Smooth muscle cell (in vitro differentiated cells): ENCODE measurements around the gene DAPK1. TPM values are rescaled to one million over a fixed set of nuclear protein-coding genes. Genes with fewer than 3 reads are reported as not detected.

Experiments used
- DNase-seq: peaks from one replicate; lab custom pipeline; 2025; ENCODE audit not compliant: unreplicated experiment; lab: John Stamatoyannopoulos, UW
- H2AFZ ChIP-seq: fragments of 200-600 bp; sonication (generic); 2 replicates; pipeline ENCODE4 v1.6.0; 2016; ENCODE audit warnings: antibody characterized with exemption, low read depth, mild to moderate bottlenecking
- H3F3A ChIP-seq: fragments of 200-600 bp; sonication (generic); 2 replicates; pipeline ENCODE4 v1.6.0; 2017; ENCODE audit warnings: antibody characterized with exemption, low read depth
- H3K27ac ChIP-seq: fragments of 200-600 bp; sonication (generic); 2 replicates; pipeline ENCODE4 v1.5.1; 2016; ENCODE audit warnings: low read depth, mild to moderate bottlenecking
- H3K27me3 ChIP-seq: fragments of 200-600 bp; sonication (generic); 2 replicates; pipeline ENCODE4 v1.6.1; 2016; ENCODE audit warnings: low read depth, mild to moderate bottlenecking
- H3K36me3 ChIP-seq: fragments of 200-600 bp; sonication (generic); 2 replicates; pipeline ENCODE4 v1.5.1; 2016; ENCODE audit warnings: low read depth
- H3K4me1 ChIP-seq: fragments of 200-600 bp; sonication (generic); 2 replicates; pipeline ENCODE4 v1.5.1; 2016; ENCODE audit warnings: low read depth
- H3K4me2 ChIP-seq: fragments of 200-600 bp; sonication (generic); 2 replicates; pipeline ENCODE4 v1.6.0; 2016; ENCODE audit warnings: mild to moderate bottlenecking
- H3K4me3 ChIP-seq: fragments of 200-600 bp; sonication (generic); 2 replicates; pipeline ENCODE4 v1.5.1; 2016; ENCODE audit warnings: mild to moderate bottlenecking
- H3K79me2 ChIP-seq: fragments of 200-600 bp; sonication (generic); 2 replicates; pipeline ENCODE4 v1.6.0; 2016; ENCODE audit warnings: low read depth, mild to moderate bottlenecking
- H3K9ac ChIP-seq: fragments of 200-600 bp; sonication (generic); 2 replicates; pipeline ENCODE4 v1.6.0; 2016; ENCODE audit warnings: low read depth
- H3K9me3 ChIP-seq: fragments of 200-600 bp; sonication (generic); replicated peaks from 2 replicates; pipeline ENCODE4 v1.5.1; 2016; ENCODE audit warnings: low read depth
- H4K20me1 ChIP-seq: fragments of 200-600 bp; sonication (generic); 2 replicates; pipeline ENCODE4 v1.6.0; 2016; ENCODE audit warnings: low read depth
- WGBS: methylation state at CpG from one replicate; pipeline ENCODE4 v1.1.7; 2016; ENCODE audit warnings: low lambda C conversion rate; 5-methylcytosine and 5-hydroxymethylcytosine counted together
- polyA plus RNA-seq: library from polyadenylated mRNA; unstranded; fragments of >200 nt; fragmentation: Nextera tagmentation; extraction: Ambion mirVana; gene quantifications from 2 replicates; pipeline ENCODE4 v1.2.1, GENCODE V29; 2016
- total RNA-seq: library from RNA; depleted of rRNA; stranded (reverse); fragments of >200 nt; gene quantifications from 2 replicates; pipeline ENCODE4 v1.2.3, GENCODE V29; 2014
- TF ChIP-seq, protein P1 (sequence below): fragments of 200-600 bp; sonication (generic); IDR thresholded peaks from 2 replicates; pipeline ENCODE4 v1.5.1; 2017; ENCODE audit warnings: borderline replicate concordance, mild to moderate bottlenecking, antibody characterized with exemption; ENCODE audit not compliant: insufficient read depth, poor library complexity, severe bottlenecking

DAPK1 gene
- total and polyA plus RNA-seq, 2 experiments from 2014 or later: 12.6 to 20.3 TPM

DNA sequence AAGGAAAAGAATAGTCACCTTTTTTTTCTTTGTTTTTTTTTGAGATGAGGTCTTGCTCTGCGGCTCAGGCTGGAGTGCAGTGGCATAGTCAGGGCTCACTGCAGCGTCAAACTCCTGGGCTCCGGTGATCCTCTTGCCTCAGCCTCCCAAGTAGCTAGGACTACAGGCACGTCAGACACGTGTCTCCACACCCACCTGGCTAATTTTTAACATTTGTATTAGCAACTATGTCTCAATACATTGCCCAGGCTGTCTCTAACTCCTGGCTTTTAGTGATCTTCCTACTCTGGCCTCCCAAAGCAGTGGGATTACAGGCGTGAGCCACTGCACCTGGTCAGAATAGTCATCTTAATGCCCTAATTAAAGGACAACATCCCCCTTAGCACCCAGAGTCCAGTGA lies 173.8 kb downstream of the DAPK1 start:
- Histone ChIP-seq H3K4me3 (no peak overlapping the region), H4K20me1 (no peaks in the 10 kb centered on the region), H3K79me2 (no peaks in the 10 kb centered on the region), H3K9ac (no peak overlapping the region), H3F3A (no peaks in the 10 kb centered on the region), H3K27me3 (no peaks in the 10 kb centered on the region), H3K4me1 (no peaks in the 10 kb centered on the region), H3K4me2 (no peak overlapping the region), H3K36me3 (no peaks in the 10 kb centered on the region), H2AFZ (no peak overlapping the region), H3K9me3 (no peaks in the 10 kb centered on the region), H3K27ac (no peak overlapping the region)
- no peak for DNase-seq
- 97% methylated on average over 6 of the region's 6 CpGs for WGBS
- TF ChIP-seq, protein P1, sequence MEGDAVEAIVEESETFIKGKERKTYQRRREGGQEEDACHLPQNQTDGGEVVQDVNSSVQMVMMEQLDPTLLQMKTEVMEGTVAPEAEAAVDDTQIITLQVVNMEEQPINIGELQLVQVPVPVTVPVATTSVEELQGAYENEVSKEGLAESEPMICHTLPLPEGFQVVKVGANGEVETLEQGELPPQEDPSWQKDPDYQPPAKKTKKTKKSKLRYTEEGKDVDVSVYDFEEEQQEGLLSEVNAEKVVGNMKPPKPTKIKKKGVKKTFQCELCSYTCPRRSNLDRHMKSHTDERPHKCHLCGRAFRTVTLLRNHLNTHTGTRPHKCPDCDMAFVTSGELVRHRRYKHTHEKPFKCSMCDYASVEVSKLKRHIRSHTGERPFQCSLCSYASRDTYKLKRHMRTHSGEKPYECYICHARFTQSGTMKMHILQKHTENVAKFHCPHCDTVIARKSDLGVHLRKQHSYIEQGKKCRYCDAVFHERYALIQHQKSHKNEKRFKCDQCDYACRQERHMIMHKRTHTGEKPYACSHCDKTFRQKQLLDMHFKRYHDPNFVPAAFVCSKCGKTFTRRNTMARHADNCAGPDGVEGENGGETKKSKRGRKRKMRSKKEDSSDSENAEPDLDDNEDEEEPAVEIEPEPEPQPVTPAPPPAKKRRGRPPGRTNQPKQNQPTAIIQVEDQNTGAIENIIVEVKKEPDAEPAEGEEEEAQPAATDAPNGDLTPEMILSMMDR: no peak

DNA sequence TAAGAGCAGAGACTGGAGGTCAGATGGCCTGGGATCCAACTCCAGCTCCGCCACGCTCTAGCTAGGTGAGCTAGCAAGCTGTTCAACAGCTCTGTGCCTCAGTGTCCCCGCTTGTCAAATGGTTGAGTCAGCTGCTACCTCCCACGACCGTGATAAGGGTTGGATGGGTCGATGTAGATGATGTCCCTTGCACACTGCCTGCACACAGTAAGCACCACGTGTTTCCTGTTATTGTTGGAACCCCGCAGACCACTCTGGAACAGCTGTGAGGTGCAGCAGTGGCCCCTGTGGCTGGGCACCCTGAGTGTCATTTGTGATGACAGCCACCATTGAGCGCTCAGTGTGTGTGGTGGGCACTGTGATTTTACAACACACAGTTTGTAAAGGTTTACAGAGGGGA lies 174.3 kb downstream of the DAPK1 start:
- Histone ChIP-seq H3K9me3 (no peaks in the 10 kb centered on the region), H3K79me2 (no peaks in the 10 kb centered on the region), H4K20me1 (no peaks in the 10 kb centered on the region), H3K36me3 (no peaks in the 10 kb centered on the region), H3K27ac (no peak overlapping the region), H2AFZ (no peak overlapping the region), H3K4me2 (no peak overlapping the region), H3K27me3 (no peaks in the 10 kb centered on the region), H3K4me3 (no peak overlapping the region), H3F3A (no peaks in the 10 kb centered on the region), H3K9ac (no peak overlapping the region), H3K4me1 (no peaks in the 10 kb centered on the region)
- WGBS: 96% methylated on average over 9 of the region's 9 CpGs
- DNase-seq: no peak
- TF ChIP-seq, protein P1: no peak

DNA sequence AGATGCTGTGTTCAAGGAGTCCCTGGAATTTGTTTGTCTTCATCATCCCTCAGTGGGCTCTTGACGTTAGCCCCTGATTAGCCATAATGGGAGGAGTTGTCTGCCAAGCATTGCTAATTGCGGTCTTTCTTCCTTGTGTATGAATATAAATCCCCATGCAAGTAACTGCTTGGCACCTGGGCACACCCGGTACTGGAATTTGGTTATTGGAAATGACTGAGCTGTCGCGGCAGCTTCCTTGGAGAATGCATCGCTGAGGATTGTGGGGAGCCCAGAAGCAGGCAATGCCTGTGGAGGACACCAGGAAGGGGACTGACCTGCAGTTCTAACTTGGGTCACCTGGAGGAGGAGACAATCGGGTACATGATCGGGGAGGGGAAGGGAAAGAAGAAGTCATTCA lies 174.9 kb downstream of the DAPK1 start:
- no peaks in the 10 kb centered on the region for H3K9me3 ChIP-seq
- WGBS: 92% methylated on average over 8 of the region's 8 CpGs
- no peak overlapping the region for H3K27ac ChIP-seq
- no peaks in the 10 kb centered on the region for H4K20me1 ChIP-seq
- no peak overlapping the region for H3K4me3 ChIP-seq
- no peaks in the 10 kb centered on the region for H3K79me2 ChIP-seq
- H3K27me3 ChIP-seq: no peaks in the 10 kb centered on the region
- DNase-seq: no peak
- no peaks in the 10 kb centered on the region for H3F3A ChIP-seq
- H2AFZ ChIP-seq: no peak overlapping the region
- TF ChIP-seq, protein P1: no peak
- no peak overlapping the region for H3K4me2 ChIP-seq
- H3K4me1 ChIP-seq: no peaks in the 10 kb centered on the region
- H3K36me3 ChIP-seq: no peaks in the 10 kb centered on the region
- H3K9ac ChIP-seq: no peak overlapping the region

DNA sequence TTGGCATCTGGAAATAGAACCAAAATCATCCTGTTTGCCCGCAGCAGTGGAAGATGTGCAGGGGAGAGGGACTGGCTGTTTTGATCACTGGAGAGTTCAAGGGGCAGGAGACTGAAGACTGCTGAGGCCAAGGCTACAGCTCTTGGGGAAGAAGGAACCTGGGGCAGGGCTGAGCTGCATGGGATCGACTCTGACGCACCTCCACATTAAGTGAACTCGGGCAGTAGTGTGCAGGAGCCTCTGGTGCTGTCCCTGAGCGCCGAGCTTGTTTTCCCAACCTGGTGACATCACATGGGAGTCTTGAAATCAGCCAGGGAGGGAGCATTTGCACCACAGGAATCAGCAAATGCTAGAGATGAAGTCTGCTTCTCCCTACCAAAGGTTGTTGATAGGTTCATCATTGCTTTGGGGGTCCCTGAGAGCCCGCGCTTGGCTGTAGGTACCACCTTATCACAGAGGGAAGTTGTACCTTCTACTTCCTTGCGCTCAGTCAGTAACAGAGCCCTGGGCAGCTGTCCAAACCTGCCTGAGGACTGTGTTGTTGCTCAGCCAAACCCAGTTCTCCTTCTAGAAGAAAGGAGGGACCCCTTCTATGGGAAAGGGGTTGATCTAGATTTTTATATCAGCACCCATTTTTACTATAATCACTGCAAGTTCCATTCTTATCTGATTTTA lies 175.9 kb downstream of the DAPK1 start:
- Histone ChIP-seq H3K4me3 (no peak overlapping the region), H3K9me3 (no peaks in the 10 kb centered on the region), H3K27ac (no peak overlapping the region), H2AFZ (no peak overlapping the region), H3K27me3 (no peaks in the 10 kb centered on the region), H3K79me2 (no peaks in the 10 kb centered on the region), H3F3A (no peaks in the 10 kb centered on the region), H3K36me3 (no peaks in the 10 kb centered on the region), H3K4me2 (no peak overlapping the region), H3K4me1 (no peaks in the 10 kb centered on the region), H3K9ac (no peak overlapping the region), H4K20me1 (no peaks in the 10 kb centered on the region)
- DNase-seq: no peak
- 95% methylated on average over 9 of the region's 9 CpGs for WGBS
- TF ChIP-seq, protein P1: no peak
